ENCODE results near the gene CNTN1.

The CNTN1 gene

DNA sequence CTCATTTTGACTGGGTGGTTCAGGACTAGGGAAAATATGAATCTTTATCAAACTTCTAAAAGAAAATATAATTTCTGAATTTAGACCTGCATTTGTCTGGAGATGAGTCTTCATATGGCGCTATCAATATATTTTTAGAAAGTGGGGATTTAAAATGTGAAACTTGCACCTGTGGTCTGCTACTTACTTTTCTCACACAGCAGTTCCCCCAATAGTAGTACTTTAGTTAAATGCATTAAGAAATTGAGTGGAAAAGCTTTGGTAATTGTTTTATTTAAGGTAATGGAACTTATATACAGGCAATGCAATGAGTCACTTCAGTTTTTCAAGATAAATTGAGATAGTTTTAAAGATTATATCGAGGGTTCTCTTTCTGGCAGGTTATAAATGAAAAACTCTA is 91.9 kb downstream of the CNTN1 start:
- FAIRE-seq = no peak

DNA sequence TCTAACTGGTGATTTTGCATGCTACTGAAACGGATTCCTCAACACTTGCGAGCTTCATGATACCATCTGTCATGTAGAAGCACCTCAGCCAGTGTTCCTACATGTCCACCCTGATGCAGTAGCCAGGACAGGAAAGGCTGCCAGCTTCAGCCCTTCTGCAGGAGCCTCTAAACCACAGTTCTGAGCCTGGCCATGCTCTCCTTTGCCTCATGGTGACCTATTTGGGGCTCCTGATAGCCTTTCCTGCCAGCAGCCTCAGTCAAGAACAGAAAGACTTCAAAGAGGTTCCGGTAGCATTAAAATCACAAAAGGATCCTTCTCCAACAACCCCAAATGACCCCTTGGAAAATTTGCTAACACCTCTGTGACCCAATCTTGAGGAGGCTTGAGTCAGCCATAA is 96.0 kb downstream of the CNTN1 start:
- no peak for FAIRE-seq

DNA sequence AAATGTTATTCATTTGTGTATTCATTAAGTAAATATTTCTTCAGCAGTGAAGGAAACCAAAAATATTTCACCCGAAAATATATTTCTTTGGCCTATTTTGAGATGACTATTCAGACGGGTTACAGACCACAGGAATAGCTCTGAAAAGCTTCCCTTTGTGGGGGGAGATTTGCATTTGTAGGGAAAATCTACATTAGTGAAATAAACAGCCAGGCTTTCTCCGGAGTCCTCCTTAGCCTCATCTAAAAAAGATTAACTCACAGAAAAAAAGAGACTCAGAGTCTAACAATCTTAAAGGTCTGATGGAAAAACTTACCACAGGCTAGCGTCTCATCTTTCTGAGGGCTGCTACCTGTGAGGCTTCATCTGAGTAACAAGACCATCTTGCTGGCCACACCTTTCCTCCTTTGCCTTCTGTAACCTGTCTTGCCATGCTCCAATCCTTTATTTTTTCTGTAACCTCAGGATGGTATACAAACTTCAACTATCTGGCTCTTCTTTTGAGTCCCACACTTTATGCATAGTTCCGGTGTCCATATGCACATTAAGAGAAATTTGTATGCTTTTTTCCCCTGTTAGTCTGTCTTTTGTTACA is 100.7 kb downstream of the CNTN1 start:
- no peak for FAIRE-seq

DNA sequence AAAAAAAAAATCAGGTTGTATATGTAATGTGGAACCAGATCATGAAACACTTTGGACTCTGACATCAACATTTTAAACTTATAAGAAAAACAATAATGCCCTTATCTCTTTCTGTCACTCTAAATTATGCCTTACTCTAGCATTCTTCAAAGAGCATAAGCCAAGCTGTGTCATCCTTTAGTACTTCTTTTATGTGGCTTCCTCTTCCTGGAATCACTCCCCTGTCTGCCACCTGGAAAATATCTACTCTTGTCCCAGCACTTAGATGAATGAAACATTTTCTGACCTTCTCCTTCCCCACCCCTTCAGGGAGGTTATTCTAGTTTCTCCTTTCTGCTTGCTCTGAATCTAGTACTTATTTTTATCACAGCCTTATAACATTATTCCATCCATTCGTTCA is 101.2 kb downstream of the CNTN1 start:
- no peak for FAIRE-seq

DNA sequence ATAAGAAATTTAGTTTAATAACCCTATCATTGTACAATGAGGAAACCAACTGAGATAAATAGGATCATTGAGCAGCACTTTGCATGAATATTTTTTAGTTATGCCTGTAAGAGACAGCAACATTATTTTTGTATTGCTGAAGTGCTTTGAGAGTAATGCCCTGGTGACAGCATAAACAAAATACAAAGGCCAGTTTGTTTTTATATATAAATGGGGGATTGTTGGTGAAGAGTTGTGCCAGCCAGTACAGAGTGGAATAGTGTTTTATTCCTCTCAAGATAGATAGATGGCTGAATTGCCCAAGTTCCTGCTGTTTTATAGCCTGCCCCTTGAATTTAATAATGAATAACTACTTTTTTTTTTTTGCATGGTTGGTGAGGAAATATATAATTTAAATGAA is 101.8 kb downstream of the CNTN1 start:
- no peak for FAIRE-seq

DNA sequence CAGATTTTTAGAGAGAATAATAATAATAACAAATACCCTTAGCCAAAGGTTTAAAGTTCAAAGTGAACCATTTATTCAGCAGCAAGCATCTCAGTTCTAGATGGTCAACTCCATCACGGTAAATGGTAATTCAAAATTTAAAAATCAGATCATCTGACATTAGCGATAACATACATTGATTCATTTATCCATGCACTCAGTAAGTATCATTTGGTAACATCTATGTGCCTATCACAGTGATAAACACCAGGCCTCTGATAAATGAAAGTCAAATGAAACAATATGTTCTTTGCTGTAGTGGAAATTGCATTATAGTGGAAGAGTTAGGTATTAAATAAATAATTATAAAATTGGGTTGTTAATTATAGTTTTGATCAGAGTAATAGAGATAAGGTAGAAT is 108.8 kb downstream of the CNTN1 start:
- no peak for FAIRE-seq

DNA sequence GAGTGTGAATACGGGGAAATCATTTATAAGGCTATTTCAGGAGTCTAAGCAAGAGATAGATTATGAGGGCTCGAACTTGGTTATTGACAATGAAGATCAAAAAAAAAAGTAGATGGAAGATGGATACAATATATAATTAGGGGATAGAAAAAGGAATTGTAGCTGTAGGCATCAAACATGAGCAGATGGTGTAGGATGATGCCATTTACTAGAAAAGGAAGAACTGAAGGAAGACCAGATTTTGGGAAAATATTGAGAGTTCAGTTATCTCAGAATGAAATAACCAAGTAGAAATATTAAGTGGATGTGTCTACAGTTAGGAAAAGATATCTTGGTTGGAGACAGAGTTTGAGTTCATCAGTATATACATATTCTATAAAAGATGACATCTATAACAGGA is 109.6 kb downstream of the CNTN1 start:
- FAIRE-seq = no peak

DNA sequence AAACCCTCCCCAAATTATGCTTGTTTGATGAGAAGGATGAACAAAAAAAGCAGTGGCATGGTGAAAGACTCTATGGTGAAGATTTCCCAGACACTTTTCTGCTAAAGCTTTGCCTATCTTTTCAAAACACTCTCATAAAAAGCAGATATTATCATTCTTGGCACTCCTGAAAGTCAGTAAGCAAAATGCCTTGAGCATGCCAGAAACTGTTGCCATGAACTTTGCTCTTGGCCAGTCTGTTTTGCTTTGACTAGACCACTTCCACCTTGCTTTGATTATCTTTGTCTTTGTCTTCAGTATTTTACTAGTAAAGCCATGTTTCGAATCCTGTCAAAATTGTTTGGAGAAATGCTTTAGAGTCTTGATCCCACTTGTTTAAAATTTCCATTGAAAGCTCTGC is 110.4 kb downstream of the CNTN1 start:
- FAIRE-seq = no peak

DNA sequence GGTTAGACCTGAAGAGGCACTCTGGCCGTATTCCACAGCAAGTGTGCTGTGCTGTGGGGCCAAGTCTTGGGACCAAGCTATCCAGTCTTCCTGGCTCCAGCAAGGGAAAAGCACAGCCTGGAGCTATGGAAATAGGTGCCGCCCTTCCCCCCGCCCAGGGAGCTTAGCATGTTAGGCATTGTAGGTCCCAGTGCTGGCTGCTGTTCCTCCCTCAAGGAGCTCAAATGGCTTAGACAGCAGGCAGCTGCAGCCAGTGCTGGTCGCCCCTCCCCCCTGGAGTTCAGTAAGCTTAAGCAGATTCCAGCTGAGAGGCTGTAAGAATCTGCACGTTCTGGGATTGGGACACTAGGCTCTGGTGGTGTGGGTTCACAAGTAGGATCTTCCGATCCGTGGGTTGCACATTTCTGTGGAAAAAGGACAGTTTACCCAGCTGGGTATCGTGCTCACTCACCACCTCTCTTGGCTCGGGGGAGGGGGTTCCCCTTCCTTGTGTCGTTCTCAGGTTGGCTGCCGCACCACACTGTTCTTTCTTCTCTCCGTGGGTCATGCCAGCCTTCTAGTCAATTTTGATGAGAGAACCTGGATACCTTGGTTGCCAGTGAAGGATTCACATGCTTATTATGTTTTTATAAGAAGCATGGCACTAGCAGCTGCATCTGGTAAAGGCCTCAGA is 127.3 kb downstream of the CNTN1 start:
- FAIRE-seq = no peak

DNA sequence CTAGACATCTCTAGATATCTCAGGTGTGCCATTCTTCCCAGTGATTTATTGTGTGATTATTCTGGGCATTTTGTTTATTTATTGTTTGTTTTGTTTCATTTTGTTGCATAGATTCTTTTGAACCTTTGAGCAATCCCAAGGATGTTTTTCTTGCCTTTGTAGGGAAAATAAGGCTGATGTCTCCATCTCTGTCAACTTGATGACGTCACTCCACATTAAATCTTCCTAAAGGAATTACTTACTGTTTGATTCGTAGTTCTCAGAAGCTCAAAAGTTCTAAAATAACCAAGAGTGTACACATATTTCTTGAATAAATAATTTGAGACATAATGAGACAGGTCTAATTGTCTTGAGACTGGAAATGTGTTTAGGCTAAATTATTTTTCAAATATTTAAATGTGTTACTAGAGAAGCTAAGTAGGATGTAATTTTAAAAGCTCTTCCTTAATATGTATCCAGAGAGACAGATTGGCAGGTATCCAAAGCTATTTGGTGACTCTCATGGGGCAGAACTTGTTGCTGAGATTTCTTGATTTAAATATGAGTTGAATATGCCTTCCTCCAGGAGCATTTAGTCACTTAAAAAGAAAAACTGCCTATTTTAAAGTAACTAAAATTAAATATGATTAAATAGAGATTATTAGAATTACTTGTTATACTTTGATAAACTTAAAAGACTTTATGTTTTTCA is 128.7 kb downstream of the CNTN1 start:
- no peak for FAIRE-seq

DNA sequence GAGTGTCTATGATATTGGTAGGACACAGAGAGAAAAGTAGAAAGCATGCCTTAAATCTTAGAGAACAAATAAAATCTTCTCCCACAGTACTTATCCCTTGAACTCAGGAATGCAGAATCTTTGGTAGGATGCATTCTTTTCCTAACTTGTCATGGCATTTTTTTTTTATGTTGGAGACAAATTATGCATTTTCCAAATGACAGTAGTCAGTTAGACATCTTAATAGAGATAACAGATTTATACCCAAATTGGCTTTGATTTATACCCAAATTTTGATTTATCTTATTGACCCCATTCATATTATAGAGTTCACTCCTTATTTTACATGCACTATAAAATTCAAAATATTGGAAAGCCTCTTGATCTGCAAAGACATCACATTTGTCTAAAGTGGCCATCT is 132.9 kb downstream of the CNTN1 start:
- no peak for FAIRE-seq

DNA sequence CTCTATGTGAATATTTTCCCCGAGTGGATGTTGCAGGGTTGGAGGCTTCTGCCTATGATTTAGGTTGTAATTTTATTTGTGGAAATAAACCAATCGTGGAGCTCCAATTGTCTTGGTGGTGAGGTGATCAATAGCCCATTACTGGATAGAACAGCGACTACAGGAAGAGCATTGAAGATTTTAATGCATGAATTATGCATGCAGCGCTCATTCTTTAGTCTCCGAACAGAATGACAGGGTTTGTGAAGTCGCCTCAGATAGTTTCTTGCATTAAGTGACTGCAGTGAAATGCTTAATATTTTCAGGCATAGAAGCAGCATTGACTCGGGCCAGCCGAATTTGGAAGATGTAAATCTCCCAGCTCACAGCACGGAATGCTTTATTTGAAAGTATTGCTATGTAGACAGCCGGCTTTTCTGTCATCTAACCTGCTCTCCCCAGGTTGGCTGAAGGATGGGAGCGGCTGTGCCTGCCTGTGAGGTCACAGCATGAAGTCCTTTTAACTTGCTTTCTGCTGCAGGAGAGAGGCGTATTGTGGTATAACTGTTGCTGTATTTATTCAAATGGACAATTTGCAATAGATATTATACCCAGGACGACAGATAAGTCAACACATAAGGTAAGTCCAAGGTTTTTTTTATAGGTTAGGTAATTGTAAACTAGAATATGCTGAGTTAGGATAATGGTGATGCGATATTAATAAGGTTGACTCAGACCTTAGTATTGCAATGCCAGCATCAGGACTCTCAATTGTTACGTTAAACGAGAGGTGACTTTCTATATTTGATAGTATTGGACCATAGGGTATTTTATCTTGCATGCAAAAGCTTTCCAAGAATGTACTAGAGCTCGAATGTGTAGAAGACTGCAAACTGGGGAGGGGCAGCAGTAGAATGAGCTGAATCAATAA is 135.7 kb downstream of the CNTN1 start:
- FAIRE-seq = no peak

DNA sequence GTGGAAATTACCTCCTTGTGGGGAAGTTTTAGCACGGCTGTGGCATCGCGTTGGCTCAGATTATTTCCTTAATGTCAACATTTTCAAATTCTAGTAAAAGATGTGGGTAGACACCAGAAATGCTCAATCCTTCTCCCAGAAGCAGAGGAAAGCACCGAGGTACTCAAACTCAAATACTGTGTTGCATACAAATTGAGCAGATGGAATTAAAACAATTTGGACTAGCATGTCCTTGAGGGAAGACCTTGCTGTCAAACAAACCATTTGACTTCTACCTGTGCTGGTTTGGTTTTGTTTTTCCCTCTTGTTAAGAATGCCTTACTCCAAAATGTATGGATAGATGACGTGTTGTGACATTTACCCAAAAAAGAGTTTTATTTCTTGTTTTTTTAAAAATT is 136.4 kb downstream of the CNTN1 start:
- no peak for FAIRE-seq

DNA sequence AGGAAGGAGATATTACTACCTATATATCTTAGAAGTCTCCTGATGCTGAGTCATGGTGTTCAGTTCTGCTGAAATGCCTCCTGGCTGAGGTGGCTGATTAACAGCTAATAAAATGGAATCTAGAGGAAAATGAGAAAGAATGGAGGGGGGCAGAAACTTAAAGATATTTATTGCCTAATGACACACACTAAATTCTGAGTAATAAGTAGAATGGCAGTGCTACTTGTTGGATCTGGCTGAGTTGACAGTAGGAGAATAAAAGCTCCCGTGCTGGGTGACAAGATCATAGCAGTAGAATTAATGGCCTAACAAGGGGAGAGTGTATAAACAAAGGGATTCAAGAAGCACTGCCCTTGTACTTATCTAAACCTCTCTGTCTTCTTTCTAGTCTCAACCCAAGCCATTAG is 137.5 kb downstream of the CNTN1 start:
- no peak for FAIRE-seq

DNA sequence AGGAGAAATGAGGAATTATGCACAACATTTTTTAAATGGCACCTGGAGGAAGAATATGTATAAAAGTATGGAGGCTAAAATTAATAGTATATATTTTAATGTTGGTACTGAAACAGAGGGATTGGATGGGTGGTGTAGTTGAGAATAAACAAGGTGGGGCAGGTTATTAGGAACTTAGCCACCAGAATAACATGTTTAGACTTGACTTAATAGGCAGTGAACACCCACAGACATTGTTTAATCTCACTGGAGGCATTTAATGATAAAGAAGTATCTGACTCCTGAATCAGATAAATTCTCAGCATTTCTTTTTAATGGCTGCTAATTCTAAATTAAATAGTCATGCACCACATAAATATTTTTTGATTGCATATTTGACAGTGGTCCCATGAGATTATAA is 139.7 kb downstream of the CNTN1 start:
- no peak for FAIRE-seq

DNA sequence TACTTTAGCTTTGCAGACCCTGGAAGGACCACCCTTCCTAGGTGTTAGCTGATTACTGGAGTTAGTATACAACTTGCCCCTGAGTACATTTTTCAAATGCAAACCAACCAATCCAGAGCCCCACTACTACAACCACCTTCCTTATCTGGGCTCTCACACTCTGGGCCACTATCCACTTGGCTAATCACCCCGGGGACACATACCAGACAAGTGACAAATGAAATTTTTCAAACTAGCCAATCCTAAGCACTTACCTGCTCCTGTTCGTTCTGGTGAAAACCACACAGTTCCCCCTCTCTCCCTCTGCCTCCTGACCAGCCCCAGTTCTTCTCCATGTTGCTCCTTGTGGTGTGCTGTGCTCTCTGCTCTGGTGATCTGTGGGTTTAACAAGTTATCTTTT is 140.4 kb downstream of the CNTN1 start:
- no peak for FAIRE-seq

DNA sequence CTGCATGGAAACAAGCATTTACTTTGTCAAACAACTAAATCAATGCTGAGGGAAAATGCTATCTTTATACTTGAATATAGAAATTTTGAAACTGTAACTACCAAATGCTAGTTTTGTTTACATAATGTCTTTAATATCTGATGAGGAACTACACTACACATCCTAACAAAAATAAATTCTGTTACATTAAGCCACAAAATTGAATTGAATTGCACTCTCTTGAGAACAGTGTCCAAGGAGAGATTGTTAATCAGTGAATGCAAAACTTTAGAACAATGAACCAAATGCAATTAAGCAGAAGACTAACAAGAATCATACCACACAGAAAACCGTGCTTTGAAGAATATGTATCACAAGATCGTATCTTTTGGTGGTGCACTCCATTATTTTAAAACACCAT is 141.6 kb downstream of the CNTN1 start:
- FAIRE-seq = no peak

DNA sequence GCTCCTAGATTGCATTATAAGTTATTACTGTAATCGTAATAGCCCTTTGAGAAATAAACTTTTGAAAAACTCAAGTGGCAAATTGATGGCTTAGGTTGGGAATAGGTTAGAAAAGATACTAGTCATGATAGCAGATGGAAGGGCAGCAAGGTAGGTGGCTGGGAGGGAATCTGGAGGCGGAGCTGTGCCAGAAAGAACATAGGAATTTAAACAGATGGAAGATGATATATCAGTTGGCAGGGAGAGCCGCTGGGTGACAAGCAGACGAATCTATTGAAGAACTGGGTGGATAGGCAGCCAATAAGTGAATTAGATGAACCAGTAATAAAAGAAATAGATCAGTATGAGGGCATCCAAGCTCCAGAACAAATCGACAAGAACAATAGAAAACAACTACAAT is 142.1 kb downstream of the CNTN1 start:
- FAIRE-seq = no peak

DNA sequence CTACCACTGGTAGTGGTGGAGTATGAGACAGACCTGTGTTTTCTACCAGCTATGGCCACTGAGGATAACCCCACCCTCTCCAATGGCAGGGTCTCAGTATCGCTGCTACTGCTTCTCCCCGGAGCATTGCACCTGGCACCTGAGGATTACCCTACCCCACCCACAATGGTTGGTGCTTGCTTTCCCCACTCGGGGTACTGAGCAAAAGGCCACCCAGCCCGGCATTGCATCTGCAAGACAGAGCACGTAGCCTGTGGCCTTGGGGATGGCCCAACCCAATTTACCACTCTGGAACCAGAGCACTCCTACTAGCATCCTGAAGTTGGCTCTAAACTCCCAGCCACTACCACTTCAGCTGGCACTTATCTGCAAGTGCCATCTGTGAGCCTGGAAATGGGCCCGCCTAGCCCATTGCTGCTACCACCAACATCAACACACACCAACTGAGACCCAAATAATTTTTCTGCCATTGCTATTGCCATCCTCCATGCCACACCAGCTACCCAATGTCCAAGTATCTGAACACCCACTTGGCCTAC is 145.7 kb downstream of the CNTN1 start:
- FAIRE-seq = no peak

DNA sequence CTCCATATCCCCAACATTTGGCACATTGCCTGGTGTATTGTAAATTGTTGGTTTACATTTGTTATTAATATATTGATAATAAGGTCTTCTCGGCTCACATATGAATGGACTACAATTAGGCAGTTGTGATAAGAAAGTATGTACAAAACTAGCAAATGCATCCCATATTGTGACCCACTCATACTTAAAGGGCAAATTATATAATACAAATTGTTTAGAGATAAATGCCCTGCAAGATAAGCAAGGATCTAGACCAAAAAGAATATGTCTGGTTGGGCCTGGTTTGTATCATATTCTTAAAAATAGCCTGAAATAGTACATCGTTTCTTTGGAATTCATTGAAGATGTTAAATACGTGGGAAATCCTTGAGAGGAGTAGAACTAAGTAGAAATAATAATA is 151.3 kb downstream of the CNTN1 start:
- no peak for FAIRE-seq

DNA sequence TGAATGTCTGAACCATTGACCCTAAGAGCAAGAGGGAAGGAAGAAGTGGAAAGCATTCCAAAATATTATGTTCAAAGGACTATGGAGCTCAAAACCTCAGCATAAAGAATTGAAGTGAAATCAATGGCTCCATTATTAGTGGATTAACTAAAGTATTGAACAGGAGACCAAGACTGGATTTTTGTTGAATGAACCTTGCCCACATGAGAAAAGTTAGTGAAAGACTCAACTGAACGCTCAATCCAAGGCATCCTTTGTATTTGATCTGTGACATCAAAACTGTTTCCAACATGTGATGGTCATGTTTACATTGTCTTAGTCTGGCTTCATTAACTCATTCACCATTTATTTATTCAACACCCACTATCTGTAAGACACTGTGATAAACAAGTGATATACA is 161.0 kb downstream of the CNTN1 start:
- FAIRE-seq = no peak

DNA sequence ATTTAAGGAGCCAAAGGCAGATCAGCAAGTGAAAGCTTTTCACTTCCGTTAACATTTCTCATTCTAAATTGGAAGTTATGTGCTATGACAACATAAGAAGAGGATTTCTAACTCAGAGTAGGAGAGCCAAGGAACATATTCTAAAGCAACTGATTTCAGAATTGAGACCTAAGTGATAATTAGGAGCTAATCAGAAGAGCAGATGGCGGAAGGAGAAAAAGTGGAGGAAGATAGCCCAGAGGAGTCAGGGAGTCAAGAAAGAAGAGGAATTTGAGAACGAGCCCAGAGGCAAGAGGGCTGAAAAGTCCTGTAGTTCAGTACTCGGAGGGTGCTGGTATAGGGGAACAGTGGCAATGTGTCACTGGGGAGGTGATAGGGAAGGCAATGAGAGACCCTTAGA is 162.4 kb downstream of the CNTN1 start:
- no peak for FAIRE-seq

DNA sequence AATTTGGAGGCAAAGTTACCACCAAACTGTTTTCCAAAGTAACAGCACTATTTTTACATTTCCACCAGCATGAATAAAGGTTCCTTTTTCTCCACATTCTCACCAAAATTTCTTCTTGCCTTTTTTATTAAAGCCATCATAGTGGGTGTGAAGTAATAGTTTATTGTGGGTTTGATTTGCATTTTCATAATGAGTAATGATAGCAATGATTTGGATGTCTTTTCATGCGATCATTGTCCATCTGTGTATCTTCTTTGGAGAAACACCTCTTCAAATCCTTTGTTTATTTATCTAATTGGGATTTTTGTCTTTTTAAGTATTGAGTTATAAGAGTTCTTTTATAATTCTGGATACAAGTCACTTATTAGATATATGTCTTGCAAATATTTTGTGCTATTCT is 172.7 kb downstream of the CNTN1 start:
- FAIRE-seq = no peak
